Islet precursor cell (in vitro differentiated cells): ENCODE results near the gene CXADR.

Experiments
- DNase-seq: peaks from one replicate; pipeline ENCODE4 v3.0.0-alpha.2; 2018

Gene CXADR

DNA sequence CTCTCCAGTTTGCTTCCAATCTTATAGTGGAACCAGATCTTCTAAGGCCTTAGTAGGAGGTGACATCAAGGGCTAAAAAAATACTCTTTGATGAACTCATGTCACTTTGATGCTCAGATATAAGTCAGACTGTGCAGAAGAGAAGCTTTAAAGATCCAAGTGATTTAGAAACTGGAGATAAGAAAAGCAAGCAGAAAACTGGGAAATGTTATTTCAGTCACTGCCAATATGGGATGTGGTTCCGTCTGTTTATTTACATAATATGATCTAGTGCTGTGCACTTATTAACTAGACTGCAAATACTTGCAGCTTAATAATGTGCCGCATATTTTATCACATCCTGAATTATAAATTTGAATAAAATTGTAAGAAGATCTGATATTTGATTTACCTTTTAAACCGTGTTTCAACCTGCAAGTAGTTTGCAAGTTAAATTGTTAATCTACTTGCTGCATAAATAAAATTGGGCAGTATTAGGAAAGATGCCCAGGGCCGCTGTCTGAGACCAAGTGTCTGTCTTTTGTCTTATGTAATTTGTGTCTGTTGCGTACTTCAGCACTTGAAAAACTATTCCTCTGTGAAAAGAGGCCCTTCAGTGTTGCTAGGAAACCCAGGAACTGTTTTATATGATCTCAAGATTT lies 29.6 kb downstream of the CXADR start:
- DNase-seq = no peak

- no peak for DNase-seq
These were observed 32.2 kb downstream of the CXADR start for GRCh38 chr21:17545007-17545406.

GRCh38 chr21:17548262-17548661 lies 35.4 kb downstream of the CXADR start:
- no peak for DNase-seq

GRCh38 chr21:17550671-17551308 lies 37.9 kb downstream of the CXADR start:
- no peak for DNase-seq

DNA sequence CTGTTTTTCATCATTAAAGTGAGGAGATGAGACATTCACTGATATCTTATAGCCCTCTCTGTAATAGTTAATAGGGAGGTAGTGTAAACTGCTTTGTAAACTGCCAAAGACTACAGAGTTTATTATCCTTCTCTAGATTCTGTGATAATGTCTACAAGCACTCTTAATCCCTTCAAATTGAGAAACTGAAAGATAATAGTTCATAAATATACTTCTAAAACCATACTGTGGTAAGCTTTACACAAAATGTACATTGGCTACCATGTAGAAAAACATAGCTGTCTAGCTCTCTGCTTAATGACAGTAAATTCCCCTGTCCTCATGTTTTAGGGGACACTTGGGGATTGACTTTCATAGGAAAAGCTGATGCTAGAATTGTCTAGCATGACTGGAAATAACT lies 39.6 kb downstream of the CXADR start:
- no peak for DNase-seq

DNA sequence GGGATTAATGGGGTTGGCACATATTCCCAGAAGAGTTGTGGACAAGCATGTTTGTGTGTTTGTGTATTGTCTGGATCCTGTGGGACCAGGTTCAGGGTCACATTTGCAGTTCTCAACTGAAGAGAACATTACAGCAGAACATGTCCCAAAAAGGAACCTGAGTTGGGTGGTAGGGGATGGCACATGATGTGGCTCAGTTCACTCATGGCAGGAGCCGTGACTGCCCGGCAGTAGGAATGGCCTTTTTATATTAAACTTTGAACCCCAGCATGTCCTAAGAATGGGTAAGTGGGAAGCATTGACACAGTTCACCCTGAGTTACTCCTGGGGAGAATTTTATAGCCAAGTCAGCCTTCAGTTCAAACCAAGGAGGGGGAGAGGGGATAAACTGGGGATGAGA lies 41.3 kb downstream of the CXADR start:
- DNase-seq = no peak

DNA sequence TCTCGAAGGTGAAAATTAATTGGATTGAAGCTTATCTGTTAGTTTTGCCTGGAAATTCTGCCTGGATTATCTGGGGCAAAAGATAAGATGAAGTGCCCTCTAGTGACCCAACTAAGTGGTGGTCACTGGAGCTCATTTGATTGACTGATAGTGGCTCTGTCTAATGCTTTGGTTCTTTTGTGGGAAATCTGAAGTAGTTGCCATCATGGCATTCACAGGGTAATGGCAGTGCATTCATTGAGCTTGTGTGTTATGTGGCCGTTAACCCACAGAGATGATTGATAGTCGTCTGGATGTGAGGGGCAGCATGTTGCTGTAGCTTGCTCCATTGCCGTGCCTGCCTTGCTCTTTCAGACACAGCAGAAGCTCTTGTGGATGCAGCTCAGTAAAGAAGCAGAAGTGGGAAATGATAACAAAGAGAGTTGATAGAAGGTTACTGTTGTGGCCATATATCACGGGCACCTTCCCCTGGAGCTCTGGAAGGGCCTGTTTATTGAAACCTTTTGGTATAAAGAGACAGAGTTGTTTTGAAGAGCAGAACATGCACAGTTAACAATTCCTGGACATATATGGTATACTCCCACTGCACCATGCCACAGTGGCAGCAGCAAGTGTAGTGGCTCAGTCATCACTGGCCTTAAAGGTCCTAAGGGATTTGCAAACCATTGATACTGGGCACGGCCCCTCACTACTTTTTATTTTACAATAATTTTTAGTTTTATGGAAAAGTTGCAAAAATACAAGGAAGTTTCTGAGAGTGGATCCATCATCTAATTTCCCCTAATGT lies 42.0 kb downstream of the CXADR start:
- no peak for DNase-seq

DNA sequence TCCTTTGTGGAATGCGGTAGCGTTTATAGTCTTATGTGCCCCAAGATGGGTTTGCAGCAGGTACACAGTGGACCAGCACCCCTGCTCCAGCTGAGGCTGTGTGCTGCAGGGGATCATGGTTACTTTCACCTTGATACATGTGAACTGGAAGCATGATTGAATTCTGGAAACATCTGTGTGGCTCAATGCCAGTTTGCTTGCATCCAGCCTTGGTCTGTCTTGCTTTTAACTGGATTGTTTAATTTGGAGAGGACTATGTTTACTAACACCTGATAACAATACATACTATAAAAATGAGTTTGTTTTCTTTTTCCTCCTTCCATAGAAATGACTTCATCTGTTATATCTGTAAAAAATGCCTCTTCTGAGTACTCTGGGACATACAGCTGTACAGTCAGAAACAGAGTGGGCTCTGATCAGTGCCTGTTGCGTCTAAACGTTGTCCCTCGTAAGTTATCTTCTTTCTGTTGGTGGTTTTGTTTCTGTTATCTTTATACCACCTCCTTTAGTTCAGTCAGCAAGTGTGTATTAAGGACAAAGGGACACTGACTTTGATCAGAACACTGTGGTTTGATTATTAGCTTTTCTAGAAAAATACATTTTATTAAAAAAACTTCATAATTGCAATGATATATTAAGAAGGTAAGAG lies 47.7 kb downstream of the CXADR start:
- DNase-seq = no peak

DNA sequence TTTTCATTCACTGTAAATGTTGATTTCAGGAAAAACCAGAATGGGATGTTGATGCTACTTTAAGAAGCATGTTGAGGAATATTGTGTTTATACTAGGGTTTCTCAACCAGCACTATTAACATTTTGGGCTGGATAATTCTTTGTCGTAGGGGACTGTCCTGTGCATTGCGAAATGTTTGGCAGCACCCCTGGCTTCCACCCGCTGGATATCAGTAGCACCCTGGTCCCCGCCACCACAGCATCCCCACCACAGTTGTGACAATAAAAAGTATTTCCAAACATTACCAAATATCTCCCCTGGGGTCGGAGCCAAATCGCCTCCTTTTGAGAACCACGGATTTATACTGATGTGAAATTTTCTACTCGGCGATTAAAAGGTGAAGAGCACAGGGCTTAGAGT lies 57.9 kb downstream of the CXADR start:
- no peak for DNase-seq

DNA sequence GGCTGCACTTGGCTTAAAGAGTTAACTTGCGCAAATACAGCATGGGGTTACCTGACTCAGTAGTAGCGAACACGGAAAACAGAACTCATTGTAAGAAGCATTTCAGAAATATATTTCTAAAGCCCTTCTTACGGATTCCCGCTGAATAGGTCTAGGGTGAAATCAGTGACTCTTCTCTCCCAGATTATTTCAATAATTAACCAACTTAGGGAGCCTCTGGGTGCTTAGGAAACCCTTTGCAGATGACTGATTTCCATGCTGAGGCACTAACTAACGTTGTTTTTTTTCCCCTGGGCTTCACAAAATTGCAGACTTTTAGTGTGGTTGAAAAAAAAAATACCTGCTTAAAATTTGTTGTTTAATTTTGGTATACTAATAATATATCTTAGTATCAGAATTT lies 59.6 kb downstream of the CXADR start:
- DNase-seq = no peak

DNA sequence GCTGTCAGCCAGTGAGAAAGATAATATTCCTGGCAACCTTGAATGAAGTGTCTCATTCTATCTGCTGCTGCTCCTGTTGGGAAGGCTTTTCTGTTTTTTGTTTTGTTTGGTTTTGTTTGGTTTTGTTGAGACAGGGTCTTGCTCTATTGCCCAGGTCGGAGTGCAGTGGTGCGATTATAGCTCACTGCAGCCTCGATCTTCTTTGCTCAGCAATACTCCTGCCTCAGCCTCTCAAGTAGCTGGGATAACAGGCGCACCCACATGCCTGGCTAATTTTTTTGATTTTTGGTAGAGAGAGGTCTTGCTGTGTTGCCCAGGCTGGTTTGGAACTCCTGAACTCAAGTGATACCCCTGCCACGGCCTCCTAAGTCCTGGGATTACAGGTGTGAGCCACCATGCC lies 62.2 kb downstream of the CXADR start:
- DNase-seq = no peak

DNA sequence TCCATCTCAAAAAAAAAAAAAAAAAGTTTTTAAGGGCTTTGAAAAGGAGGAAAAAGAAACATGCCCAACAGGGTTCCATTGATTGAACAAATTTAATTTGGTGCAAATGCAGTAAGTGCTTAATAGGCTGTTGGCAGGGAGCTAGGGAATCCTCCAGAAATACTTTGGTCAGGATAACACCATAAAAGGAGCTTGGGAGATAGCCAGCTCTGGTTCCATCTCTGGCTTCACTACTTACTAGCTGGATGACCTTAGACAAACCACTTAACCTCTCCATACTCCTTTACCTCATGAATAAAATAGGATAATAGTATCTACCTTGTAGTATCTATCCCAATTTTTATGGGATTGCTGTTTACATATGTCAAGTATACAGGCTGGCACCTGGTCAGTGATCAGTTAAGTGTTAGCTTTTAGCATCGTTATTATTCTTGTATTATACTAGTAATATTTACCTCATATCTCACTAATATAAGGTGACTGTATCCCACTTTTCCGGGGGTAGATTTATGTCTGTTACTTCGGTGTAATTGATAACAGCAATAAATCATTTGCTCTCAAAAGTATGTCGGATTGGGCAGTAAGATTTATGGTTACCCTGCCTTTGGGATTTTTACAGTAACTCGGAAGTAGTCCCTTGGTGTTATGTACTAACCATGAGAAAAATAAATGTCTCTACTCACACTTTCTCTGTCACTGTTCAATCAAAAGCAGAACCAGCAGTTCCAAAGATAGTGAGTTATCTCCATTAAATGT lies 63.4 kb downstream of the CXADR start:
- DNase-seq = no peak

GRCh38 chr21:17577701-17578100 lies 64.9 kb downstream of the CXADR start:
- no peak for DNase-seq

DNA sequence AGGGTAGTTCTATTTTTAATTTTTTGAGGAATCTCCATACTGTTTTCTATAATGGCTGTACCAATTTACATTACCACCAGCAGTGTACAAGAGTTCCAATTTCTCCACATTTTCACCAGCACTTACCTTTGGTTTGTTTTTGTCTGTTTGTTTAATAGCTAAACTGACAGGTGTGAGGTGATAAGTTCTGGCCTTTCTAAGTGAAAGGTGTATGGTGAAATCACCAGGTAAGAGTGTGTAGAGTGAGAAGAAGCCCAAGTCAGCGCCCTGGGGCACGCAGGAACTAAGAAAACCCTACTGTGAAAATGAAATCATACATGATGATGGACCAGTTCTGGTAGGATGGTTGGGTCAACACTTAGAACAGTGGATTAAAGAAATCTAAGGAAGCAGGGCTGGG lies 65.3 kb downstream of the CXADR start:
- no peak for DNase-seq

DNA sequence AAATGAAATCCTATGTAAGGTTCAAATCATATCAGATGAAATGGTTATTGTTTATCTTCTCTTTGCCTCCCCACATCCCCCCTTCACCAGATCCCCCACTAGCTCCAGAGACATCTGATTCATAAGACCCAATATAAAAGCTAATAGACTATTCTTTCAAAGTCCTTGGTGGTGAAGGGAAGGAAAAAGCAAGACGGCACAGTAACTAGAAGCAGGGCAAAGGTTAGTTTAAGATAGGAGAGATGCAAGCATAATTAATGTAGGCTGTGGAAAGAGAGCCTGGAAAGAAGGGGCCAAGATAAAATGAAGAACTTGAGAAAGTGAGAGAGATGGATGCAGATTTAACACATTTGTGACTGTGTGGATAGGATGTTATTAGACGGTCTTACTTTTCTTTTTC lies 66.0 kb downstream of the CXADR start:
- DNase-seq = no peak

DNA sequence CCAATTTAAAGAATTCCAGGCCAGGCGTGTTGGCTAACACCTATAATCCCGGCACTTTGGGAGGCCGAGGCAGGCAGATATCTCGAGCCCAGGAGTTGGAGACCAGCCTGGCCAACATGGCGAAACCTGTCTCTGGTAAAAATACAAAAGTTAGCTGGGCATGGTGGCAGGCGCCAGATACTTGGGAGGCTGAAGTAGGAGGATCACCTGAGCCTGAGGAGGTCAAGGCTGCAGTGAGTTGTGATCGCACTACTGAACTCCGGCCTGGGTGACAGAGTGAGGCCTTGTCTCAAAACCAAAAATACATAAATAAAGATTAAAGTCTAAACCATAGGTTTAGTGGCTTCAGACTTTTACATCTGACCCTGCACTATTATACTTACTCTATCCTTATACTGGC lies 67.5 kb downstream of the CXADR start:
- DNase-seq = no peak

- DNase-seq = no peak
These were observed 71.1 kb downstream of the CXADR start for GRCh38 chr21:17583898-17584297.

DNA sequence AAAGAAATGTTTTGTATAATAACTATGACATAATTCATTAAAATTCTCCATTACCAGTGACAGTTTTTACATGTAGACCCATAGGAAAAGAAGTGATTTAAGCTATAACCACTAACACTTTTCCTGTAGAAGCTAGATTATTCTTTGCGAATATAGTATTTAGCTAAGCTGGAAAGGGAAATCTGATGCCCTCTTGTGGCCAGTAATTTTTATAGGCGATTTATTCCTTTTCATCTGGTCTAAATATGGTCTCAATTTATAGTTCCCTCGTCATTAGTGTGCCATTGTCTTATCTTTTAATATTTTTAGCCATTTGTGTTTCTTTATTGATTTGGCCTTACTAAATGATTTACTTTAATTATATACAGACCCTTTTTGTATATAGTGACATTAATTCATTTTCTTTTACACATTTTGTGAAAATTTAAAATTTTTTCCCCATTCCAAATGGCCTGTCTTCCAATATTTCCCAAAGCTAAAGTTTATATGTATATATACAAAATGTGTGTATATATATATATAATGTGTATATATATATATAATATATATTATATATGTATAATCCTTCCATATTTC lies 73.1 kb downstream of the CXADR start:
- no peak for DNase-seq

DNA sequence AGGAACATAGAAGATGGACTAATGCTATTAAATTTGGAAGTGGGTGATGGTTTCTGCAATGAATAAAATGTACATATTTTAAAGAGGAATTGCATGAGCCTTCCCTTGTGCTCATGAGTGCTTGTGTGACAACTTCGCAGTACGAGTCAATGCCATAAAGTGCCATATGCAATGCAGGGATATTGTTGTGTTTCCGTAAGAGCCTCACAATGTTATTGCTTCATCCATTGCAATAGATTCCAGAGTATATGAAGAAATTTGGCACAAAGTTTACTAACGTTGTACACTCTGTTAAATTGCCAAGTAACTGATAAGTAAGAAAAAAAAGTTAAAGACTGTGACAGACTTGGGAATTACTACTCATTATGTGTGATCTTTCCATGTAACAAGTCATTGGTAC lies 77.6 kb downstream of the CXADR start:
- no peak for DNase-seq

DNA sequence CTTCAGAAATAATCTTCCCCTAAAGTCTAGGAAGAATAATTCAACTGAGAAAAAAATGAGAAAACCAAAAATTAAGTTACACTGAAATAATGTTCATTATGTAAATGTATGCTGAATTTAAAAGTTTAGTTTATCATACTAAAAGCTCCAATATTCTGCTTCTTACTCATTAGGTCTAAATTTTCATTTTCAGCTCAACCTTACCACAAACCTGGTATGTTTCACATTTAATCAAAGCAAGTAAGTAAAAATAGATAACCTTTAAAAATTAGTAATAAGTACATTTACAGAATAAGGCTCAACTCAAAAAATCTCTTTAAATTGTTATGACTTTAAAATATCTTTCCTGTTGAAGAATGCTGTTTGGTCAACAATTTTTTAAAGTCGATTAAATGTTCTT lies 84.8 kb downstream of the CXADR start:
- DNase-seq = no peak

DNA sequence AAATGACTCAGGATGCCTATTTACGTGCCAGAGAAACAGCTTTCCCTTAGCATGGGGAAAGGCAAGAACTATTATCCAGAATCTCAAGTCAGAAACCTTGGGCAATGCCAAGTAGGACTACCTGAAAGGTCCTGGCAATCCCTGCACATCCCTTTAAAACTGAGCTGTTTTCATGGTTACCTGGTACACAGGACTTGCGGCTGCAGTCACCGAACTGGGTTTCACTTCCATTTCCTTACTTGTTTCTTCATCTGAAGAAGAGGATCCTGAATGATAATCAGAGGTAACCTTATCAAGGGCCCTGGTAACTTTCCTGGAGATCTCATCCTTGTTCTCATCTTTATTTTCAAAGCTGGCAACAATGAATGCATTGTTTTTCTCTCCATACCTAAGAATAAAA lies 85.6 kb downstream of the CXADR start:
- DNase-seq = no peak

DNA sequence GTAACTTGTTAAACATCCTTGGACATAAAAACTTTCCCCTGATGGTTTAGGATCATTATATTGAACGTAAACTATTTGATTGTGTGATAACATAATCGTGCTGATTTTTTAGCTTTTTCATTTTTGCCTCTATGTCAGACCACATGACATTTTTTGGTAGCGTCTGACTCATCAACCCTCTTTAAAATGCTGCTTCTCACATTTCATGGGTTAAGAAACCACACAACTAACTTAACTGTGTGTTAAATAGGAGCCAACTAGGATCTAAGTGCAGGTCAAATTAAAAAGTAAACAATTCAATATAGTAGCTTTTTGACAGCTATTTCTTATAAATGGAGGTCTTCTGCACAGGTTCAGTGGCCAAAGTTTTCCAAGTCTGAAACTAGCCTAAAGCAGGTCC lies 90.0 kb downstream of the CXADR start:
- DNase-seq = no peak

- no peak for DNase-seq
These were observed 94.8 kb downstream of the CXADR start for GRCh38 chr21:17607684-17608083.
